GM12873 (cell line): ENCODE results near the gene PRDM16.

Experiments used
- CTCF ChIP-seq: IDR thresholded peaks from 2 replicates; pipeline ENCODE4 v1.5.1; 2012; ENCODE audit warnings: low read depth, mild to moderate bottlenecking, moderate library complexity, low read length, control low read depth; ENCODE audit not compliant: insufficient read depth; ENCODE audit errors: missing control alignments

Gene PRDM16

GRCh38 chr1:3120994-3121393, 52.0 kb downstream of the PRDM16 start:
- no peak for TF ChIP-seq CTCF

- no peak for TF ChIP-seq CTCF
Observed at GRCh38 chr1:3121401-3122210, 52.6 kb downstream of the PRDM16 start.

- no peak for TF ChIP-seq CTCF
Observed at GRCh38 chr1:3122311-3122710, 53.3 kb downstream of the PRDM16 start.

- TF ChIP-seq CTCF, result no peak
Observed at GRCh38 chr1:3124246-3124645, 55.2 kb downstream of the PRDM16 start.

- no peak for TF ChIP-seq CTCF
Observed at GRCh38 chr1:3125078-3125477, 56.1 kb downstream of the PRDM16 start.

- TF ChIP-seq CTCF, result no peak
Observed at GRCh38 chr1:3125546-3126368, 56.8 kb downstream of the PRDM16 start.

GRCh38 chr1:3126756-3127678, 58.0 kb downstream of the PRDM16 start:
- no peak for TF ChIP-seq CTCF
